ENCODE results near the gene PLPPR1.
"Not testable (repeated sequence)": the region's sequence is repeated elsewhere in the genome, so short reads cannot be mapped to it uniquely, and the experiment has no call there.

PLPPR1 gene

DNA sequence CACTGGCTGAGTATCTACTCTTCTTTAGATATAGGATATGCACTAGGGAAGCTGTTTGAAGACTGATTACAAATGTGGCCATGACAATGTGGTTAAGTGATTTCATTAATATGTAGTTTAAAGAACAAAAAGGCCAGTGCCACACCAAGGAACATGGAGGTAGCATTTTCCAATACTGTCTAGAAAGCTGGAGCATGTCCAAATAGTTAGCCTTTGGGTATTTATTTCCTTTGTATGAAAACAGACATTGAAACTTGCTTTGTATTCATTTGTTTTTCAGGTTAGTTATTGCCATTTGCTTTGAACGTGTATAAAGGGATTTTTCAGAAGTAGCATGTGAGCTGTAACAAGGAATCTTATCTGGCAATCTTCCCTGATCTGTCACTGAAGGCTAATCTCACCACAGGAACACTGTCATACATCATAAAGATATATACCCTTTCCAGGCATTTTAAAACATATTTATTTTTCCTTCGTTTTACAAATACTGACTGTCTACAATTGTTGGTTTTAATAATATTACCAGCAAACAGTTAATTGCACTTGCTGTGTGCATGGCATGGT lies 93.4 kb downstream of the PLPPR1 start:
- DNase-seq (ENCODE audit: low read depth) = no peak

DNA sequence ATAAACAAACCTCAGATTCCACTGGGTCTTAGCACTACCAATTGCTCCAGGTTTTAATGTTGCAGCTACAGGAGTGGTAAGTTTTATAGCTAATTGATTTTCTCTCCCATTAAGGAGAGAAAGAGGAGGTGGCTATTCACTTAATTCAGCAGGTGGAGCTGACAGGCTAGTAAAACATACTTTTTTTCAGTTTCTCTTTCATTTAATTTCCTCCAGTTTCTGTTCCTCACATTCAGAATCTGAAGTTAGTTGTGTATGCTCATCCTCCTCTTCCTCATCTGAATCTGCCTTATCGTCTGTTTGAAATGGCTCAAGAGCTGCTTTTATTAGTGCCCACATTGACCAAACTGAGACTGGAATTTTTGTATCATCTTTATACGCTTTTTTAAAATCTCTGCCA lies 98.0 kb downstream of the PLPPR1 start:
- DNase-seq (ENCODE audit: low read depth) = no peak

- not testable (repeated sequence) for DNase-seq (ENCODE audit: low read depth)
Observed at GRCh38 chr9:101127369-101127768, 98.8 kb downstream of the PLPPR1 start.

GRCh38 chr9:101128623-101129022 lies 100.1 kb downstream of the PLPPR1 start:
- DNase-seq (ENCODE audit: low read depth) = no peak

- DNase-seq (ENCODE audit: low read depth) = no peak
Observed at GRCh38 chr9:101130054-101130453, 101.5 kb downstream of the PLPPR1 start.

DNA sequence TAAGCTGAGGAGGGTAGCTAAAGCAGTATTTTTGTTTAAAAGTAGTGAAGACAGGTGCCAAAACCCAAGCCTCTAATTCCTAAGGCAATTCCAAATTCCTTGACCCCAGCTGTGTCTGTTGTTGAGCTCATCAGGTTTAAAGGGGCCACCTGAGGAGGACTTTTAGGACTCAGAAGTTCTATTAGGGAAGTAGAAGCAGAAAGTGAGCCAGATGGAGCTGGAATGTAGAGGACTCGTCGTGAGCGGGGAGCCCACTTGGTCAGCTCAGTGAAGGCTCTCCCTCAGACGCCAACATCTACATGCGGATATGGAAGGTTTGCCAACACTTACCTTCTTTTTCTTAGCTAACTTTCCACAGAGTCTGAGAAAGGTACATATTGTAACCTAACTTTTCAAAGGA lies 102.8 kb downstream of the PLPPR1 start:
- no peak for DNase-seq (ENCODE audit: low read depth)

- DNase-seq (ENCODE audit: low read depth) = no peak
Observed at GRCh38 chr9:101132801-101133200, 104.3 kb downstream of the PLPPR1 start.

GRCh38 chr9:101138509-101138908 lies 110.0 kb downstream of the PLPPR1 start:
- no peak for DNase-seq (ENCODE audit: low read depth)

GRCh38 chr9:101139082-101139481 lies 110.6 kb downstream of the PLPPR1 start:
- no peak for DNase-seq (ENCODE audit: low read depth)

GRCh38 chr9:101140764-101141163 lies 112.2 kb downstream of the PLPPR1 start:
- no peak for DNase-seq (ENCODE audit: low read depth)

- DNase-seq (ENCODE audit: low read depth) = no peak
Observed at GRCh38 chr9:101146508-101146907, 118.0 kb downstream of the PLPPR1 start.

DNA sequence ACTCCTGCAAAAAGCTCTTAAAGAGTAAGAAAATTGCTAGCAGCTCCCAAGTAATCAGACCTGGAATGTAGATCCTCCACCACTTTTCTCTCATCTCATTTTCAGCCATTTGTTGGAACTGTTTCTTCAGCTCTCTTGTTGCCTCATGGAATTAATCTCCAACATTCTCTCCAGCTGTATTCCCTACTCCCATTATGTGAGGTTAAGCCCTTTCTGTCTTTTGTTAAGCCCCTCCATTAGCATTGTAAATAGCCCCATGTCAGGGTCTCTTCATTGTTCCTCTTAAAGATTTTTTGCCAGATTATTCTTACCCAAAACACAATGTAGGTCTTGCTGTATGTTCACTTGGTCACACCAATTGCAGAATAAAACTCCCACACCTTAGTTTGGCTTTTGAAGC lies 119.8 kb downstream of the PLPPR1 start:
- DNase-seq (ENCODE audit: low read depth) = no peak

DNA sequence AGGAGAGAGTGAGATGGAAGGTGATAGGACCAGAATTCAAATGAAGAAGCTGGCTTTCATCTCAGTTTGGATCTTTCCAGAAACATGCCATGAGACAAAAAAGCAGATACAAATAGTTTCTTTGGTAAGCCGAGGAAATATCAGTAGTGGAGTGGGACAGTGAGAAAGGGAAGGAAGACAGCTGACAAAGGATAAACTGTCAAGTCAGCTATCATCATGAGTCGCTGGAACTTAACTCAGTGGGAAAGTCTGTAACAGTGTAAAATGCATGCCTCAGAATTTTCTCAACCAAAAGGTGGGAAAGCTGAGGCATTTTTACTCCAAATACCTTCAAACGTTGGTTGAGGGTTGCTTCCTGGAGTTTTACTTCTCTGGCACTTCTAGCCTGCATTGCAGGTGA lies 129.8 kb downstream of the PLPPR1 start:
- no peak for DNase-seq (ENCODE audit: low read depth)

DNA sequence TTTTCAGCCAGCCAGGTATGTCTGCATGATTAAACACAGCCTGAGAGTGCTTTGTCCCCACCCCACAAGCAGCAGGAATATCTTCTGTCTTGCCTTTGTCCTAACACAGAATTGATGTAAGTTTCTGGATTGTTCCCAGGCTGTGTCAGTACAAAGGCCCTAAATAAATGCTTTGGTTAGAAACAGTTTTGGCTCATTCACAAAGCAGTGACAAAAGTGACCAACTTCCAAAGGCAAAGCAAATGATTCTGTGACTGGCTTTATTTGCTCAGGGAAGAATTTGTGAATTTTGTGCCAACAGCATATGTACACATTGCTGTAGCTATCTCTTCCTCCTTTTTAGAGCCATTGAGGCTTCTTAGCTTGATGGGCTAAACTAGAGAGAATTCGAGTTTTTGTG lies 133.7 kb downstream of the PLPPR1 start:
- no peak for DNase-seq (ENCODE audit: low read depth)

- no peak for DNase-seq (ENCODE audit: low read depth)
Observed at GRCh38 chr9:101165131-101165530, 136.6 kb downstream of the PLPPR1 start.

- no peak for DNase-seq (ENCODE audit: low read depth)
Observed at GRCh38 chr9:101167490-101168134, 139.1 kb downstream of the PLPPR1 start.

DNA sequence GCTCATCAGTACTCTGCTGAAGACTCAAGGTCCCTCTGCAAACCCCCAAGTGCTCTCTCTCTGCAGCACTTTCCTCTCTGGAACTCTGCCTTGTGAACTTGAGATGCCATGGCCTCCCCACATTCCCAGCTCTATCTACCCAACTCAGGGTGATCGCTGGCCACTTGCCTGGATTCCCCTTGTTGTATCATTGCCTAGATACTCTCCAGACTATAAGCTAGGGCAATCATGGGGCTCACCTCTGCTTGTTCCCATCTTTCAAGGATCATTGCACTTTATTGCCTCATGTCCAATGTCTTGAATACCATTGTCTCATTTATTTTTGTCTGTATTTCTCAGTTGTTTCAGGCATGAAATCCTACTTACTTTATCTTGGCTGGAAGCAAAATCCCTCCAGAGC lies 144.1 kb downstream of the PLPPR1 start:
- no peak for DNase-seq (ENCODE audit: low read depth)

GRCh38 chr9:101173907-101174306 lies 145.4 kb downstream of the PLPPR1 start:
- DNase-seq (ENCODE audit: low read depth) = no peak

DNA sequence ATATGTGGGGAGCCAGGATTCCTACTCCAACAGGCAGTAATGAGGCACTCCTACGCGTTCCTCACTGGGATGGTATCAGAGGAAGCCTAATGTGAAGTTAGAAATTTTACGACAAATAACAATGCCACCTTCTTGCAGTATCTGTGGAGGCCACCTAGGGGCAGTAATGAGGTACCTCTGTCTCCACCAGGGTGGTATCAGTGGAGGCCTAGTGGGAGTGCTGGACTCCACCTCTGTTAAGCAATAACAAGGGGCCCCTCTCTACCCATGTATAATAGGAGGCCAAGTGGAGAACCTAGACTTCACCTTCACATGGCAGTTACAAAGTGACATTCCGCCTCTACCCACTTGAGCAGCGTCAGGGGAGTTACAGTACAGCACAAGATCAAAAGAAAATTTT lies 147.9 kb downstream of the PLPPR1 start:
- DNase-seq (ENCODE audit: low read depth) = no peak

GRCh38 chr9:101184813-101185278 lies 156.3 kb downstream of the PLPPR1 start:
- no peak for DNase-seq (ENCODE audit: low read depth)

DNA sequence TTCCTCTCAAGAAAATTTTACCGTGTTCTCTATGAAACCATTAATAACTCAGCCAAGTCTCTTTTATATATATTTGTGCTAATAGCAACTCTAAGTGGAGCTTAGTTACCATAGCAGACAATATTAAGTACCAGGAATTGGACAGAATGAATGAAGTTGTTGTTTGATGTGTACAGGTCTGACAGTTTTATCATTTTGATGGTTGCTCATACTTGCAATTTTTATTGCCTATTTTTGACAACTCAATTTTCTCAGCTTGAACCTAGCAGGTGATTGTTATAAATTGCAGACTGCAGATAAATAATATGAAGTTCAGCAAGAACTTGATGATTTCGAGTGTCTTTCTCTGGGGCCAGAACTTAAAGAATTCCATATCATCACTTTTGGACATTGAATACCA lies 163.2 kb downstream of the PLPPR1 start:
- DNase-seq (ENCODE audit: low read depth) = no peak

GRCh38 chr9:101197026-101197425 lies 168.5 kb downstream of the PLPPR1 start:
- DNase-seq (ENCODE audit: low read depth) = no peak

DNA sequence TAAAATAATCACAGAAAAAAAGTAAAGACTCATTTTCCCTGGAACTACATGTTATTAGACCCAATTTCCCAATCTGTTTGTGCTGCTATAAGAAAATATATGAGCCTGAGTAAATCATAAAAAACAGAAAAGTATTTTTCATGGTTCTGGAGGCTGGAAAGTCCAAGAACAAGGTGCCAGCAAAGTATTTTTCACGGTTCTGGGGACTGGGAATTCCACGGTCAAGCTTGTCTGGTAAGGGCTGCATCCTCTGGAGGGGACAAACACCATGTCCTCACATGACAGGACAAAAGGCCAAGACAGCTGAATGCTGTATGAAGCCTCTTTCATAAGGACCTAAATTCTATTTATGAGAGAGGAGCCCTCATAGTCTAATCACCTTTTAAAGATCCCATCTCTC lies 172.3 kb downstream of the PLPPR1 start:
- no peak for DNase-seq (ENCODE audit: low read depth)

GRCh38 chr9:101201630-101202029 lies 173.1 kb downstream of the PLPPR1 start:
- DNase-seq (ENCODE audit: low read depth) = no peak
